Middle frontal gyrus (tissue), 1 donor: ENCODE results near the gene FZD4.

Source experiments
- DNase-seq: peaks from one replicate; pipeline ENCODE4 v3.0.0-alpha.2; 2015; ENCODE audit warnings: low spot score; ENCODE audit errors: extremely low spot score

FZD4 gene

GRCh38 chr11:86914865-86915519, 40.2 kb downstream of the FZD4 start:
- DNase-seq, result no peak

- DNase-seq, result no peak
Observed at GRCh38 chr11:86912238-86912637, 43.0 kb downstream of the FZD4 start.

GRCh38 chr11:86910592-86910991, 44.6 kb downstream of the FZD4 start:
- no peak for DNase-seq

DNA sequence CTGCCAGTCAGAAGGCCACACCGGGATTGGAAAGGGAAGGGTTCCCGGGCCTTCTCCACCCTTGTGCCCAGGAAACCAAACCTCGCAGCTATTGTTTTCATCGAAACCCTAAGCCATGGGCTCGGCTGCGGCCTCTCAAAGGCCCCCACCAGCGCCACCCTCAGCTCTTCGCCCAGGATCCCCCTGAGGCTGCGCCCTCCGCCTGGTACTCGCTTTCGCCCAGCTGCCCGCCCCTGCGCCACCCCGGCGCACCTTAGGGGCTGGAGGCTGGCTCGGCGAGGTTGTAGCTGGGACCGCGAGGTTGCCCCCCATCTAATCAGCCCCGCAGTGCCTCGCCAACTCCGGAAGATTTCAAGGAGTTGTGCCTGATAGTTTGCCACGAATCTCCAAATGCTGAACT, 49.0 kb downstream of the FZD4 start:
- no peak for DNase-seq

DNA sequence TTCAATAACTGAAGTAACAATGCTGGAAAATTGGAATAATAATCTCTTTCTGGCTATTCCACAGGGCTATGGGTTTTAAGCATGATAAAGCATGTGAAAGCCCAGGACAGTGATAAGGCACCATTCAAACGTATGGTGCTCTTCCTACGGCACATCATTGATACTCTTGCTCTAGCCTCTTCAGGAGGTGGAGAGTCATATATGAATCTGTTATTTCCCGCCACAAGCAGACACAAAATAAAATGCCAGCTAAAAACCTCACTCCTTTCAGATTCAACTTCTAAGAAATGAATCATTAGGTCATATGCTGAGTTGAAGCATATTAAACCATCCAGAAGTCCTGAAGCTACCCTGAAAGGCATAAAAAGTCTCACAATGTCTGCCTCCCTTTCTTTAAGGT, 49.9 kb downstream of the FZD4 start:
- no peak for DNase-seq

- no peak for DNase-seq
Observed at GRCh38 chr11:86904001-86904400, 51.2 kb downstream of the FZD4 start.

- DNase-seq, result no peak
Observed at GRCh38 chr11:86902345-86902744, 52.9 kb downstream of the FZD4 start.

DNA sequence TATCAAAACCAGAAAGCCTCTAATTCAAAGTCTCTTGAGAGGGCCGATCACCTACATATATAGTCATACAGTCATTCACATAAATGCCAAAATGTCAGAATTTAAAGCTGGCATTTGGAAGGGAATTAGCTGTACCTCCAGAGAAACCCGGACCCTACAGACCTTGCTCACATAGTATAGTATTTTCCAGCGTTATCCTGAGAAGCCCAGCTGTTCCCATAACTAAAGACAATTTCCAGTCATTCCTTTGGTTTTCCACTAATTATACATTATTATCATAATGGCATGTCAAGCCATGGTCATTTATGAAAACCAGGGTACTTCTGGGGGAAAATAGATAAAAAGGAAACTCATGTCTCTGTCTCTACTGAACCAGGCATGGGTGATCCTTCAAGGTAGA, 53.6 kb downstream of the FZD4 start:
- DNase-seq, result no peak

DNA sequence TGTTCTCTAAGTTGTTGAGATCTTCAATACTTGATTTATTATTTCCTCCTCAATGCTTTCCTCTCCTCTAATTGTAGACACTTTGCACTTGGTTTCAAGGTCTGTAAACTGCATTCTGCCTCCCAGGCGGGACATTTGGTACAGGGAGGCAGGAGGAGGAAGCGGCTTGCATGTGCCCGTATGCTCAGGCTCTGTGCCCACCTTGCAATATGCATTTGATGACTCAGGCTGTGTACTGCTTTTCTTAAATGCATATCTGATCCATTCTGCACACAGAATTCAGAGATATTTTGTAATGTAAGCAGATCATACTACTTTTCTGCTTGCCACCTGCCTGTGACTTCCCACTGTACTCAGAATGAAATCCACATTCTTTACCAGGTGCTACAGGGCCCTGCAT, 55.0 kb downstream of the FZD4 start:
- DNase-seq, result no peak

GRCh38 chr11:86898689-86899088, 56.5 kb downstream of the FZD4 start:
- DNase-seq, result no peak

GRCh38 chr11:86896441-86896841, 58.8 kb downstream of the FZD4 start:
- no peak for DNase-seq
